H9 (cell line): Measurements from ENCODE around the gene ZNF791. TPM values are rescaled to one million over a fixed set of nuclear protein-coding genes. Genes with fewer than 3 reads are reported as not detected.

ENCODE experiments used
- DNase-seq: peaks from one replicate; pipeline ENCODE4 v3.0.0-alpha.2; 2017
- H2AFZ ChIP-seq: one replicate; pipeline ENCODE4 v1.6.1; 2013; ENCODE audit warnings: mild to moderate bottlenecking, low read length, control low read depth, moderate library complexity
- H2AK5ac ChIP-seq: 2 replicates; pipeline ENCODE4 v1.6.1; 2013; ENCODE audit warnings: low read length, control low read depth, mixed read lengths; ENCODE audit not compliant: insufficient read length
- H2BK120ac ChIP-seq: one replicate; pipeline ENCODE4 v1.6.1; 2013; ENCODE audit warnings: low read depth, mild to moderate bottlenecking, low read length, control low read depth, inconsistent platforms; ENCODE audit not compliant: poor library complexity, severe bottlenecking
- H2BK12ac ChIP-seq: 2 replicates; pipeline ENCODE4 v1.6.1; 2013; ENCODE audit warnings: low read length, control low read depth, mixed read lengths, low read depth; ENCODE audit not compliant: insufficient read length
- H2BK15ac ChIP-seq: 2 replicates; pipeline ENCODE4 v1.6.1; 2013; ENCODE audit warnings: low read depth, low read length, control low read depth
- H2BK20ac ChIP-seq: one replicate; pipeline ENCODE4 v1.6.1; 2013; ENCODE audit warnings: low read depth, mild to moderate bottlenecking, low read length, control low read depth, inconsistent platforms; ENCODE audit not compliant: poor library complexity, severe bottlenecking
- H2BK5ac ChIP-seq: 2 replicates; pipeline ENCODE4 v1.6.1; 2013; ENCODE audit warnings: low read length, control low read depth, mixed read lengths; ENCODE audit not compliant: insufficient read length
- H3K14ac ChIP-seq: 2 replicates; pipeline ENCODE4 v1.6.1; 2013; ENCODE audit warnings: low read length, control low read depth; ENCODE audit not compliant: insufficient read depth
- H3K18ac ChIP-seq: 2 replicates; pipeline ENCODE4 v1.6.1; 2013; ENCODE audit warnings: low read depth, mild to moderate bottlenecking, mixed read lengths, low read length, control low read depth; ENCODE audit not compliant: insufficient read length
- H3K23ac ChIP-seq: 2 replicates; pipeline ENCODE4 v1.6.1; 2013; ENCODE audit warnings: low read length, control low read depth, mixed read lengths, low read depth; ENCODE audit not compliant: insufficient read length
- H3K23me2 ChIP-seq: 2 replicates; pipeline ENCODE4 v1.6.1; 2013; ENCODE audit warnings: low read depth, mild to moderate bottlenecking, mixed read lengths, low read length, control low read depth; ENCODE audit not compliant: insufficient read length, poor library complexity, severe bottlenecking
- H3K27ac ChIP-seq: 2 replicates; pipeline ENCODE4 v1.5.1; 2013; ENCODE audit warnings: low read length, control low read depth, mixed read lengths, low read depth; ENCODE audit not compliant: insufficient read length
- H3K27me3 ChIP-seq: 2 replicates; pipeline ENCODE4 v1.6.1; 2013; ENCODE audit warnings: low read length, control low read depth, inconsistent platforms; ENCODE audit not compliant: insufficient read depth
- H3K4ac ChIP-seq: 2 replicates; pipeline ENCODE4 v1.6.1; 2013; ENCODE audit warnings: low read depth, mild to moderate bottlenecking, control low read depth, inconsistent platforms, low read length, moderate library complexity
- H3K4me1 ChIP-seq: 2 replicates; pipeline ENCODE4 v1.6.1; 2013; ENCODE audit warnings: low read length, control low read depth, inconsistent platforms; ENCODE audit not compliant: insufficient read depth
- H3K4me2 ChIP-seq: 2 replicates; pipeline ENCODE4 v1.6.1; 2013; ENCODE audit warnings: low read length, control low read depth, mixed read lengths; ENCODE audit not compliant: insufficient read length, insufficient read depth
- H3K56ac ChIP-seq: 2 replicates; pipeline ENCODE4 v1.6.1; 2013; ENCODE audit warnings: low read depth, mild to moderate bottlenecking, mixed read lengths, low read length, control low read depth; ENCODE audit not compliant: insufficient read length
- H3K79me1 ChIP-seq: 2 replicates; pipeline ENCODE4 v1.6.1; 2013; ENCODE audit warnings: low read depth, mild to moderate bottlenecking, moderate library complexity, low read length, control low read depth, inconsistent platforms; ENCODE audit not compliant: insufficient read depth, poor library complexity, severe bottlenecking
- H3K79me2 ChIP-seq: 2 replicates; pipeline ENCODE4 v1.6.1; 2013; ENCODE audit warnings: low read length, control low read depth, inconsistent platforms; ENCODE audit not compliant: insufficient read depth
- H3K9ac ChIP-seq: 2 replicates; pipeline ENCODE4 v1.6.1; 2013; ENCODE audit warnings: low read length, control low read depth, mixed read lengths; ENCODE audit not compliant: insufficient read length; ENCODE audit errors: extremely low read depth
- H3K9me3 ChIP-seq: one replicate; pipeline ENCODE4 v1.6.1; 2013; ENCODE audit warnings: low read depth, low read length, inconsistent platforms; ENCODE audit not compliant: control insufficient read depth
- H3T11ph ChIP-seq: one replicate; pipeline ENCODE4 v1.6.1; 2013; ENCODE audit warnings: mild to moderate bottlenecking, low read length, control low read depth, inconsistent platforms
- H4K20me1 ChIP-seq: one replicate; pipeline ENCODE4 v1.6.1; 2013; ENCODE audit not compliant: control insufficient read depth, insufficient read length, insufficient read depth
- H4K5ac ChIP-seq: 2 replicates; pipeline ENCODE4 v1.6.1; 2013; ENCODE audit warnings: low read depth, mild to moderate bottlenecking, mixed read lengths, low read length, control low read depth; ENCODE audit not compliant: insufficient read length
- H4K8ac ChIP-seq: replicated peaks from 2 replicates; pipeline ENCODE4 v1.6.1; 2013; ENCODE audit warnings: low read length, control low read depth, mixed read lengths, low read depth; ENCODE audit not compliant: insufficient read length
- H4K91ac ChIP-seq: 2 replicates; pipeline ENCODE4 v1.6.1; 2013; ENCODE audit warnings: low read depth, mild to moderate bottlenecking, moderate library complexity, mixed read lengths, low read length, control low read depth; ENCODE audit not compliant: insufficient read length
- H3K27ac Mint-ChIP-seq, 3 experiments: 2 replicates in 2 of 3; 3 replicates in 1 of 3; pipeline ENCODE4 v1.8.0; 2020 to 2021; ENCODE audit warnings: mixed read lengths in 3 of 3, mild to moderate bottlenecking in 1 of 3, moderate library complexity in 1 of 3
- H3K27me3 Mint-ChIP-seq: 2 replicates; pipeline ENCODE4 v1.8.0; 2021; ENCODE audit warnings: low read depth, mild to moderate bottlenecking, moderate library complexity, mixed read lengths
- H3K36me3 Mint-ChIP-seq, 3 experiments: 2 replicates in 2 of 3; 3 replicates in 1 of 3; pipeline ENCODE4 v1.8.0; 2020 to 2021; ENCODE audit warnings: low read depth in 3 of 3, mixed read lengths in 3 of 3; ENCODE audit not compliant: insufficient read depth in 1 of 3
- H3K4me1 Mint-ChIP-seq, 2 experiments: 2 replicates each; pipeline ENCODE4 v1.8.0; 2020; ENCODE audit warnings: mixed read lengths in 2 of 2
- H3K4me3 Mint-ChIP-seq, 2 experiments: 2 replicates in 1 of 2; 3 replicates in 1 of 2; pipeline ENCODE4 v1.8.0; 2020 to 2021; ENCODE audit warnings: mild to moderate bottlenecking in 2 of 2, mixed read lengths in 2 of 2, moderate library complexity in 1 of 2
- H3K9me3 Mint-ChIP-seq, 2 experiments: 2 replicates in 1 of 2; 3 replicates in 1 of 2; pipeline ENCODE4 v1.8.0; 2020; ENCODE audit warnings: mild to moderate bottlenecking in 2 of 2, mixed read lengths in 2 of 2, moderate library complexity in 1 of 2
- WGBS: extraction: QIAGEN DNeasy Blood & Tissue Kit; methylation state at CpG from one replicate; pipeline ENCODE4 v1.1.7; 2013; ENCODE audit warnings: missing lambda C conversion rate, low lambda C conversion rate, mixed read lengths; ENCODE audit not compliant: insufficient read length; ENCODE audit errors: extremely low coverage; 5-methylcytosine and 5-hydroxymethylcytosine counted together
- total RNA-seq: library from RNA; stranded (reverse); gene quantifications from 2 replicates; pipeline ENCODE4 v1.2.1, GENCODE V29; 2021
- TF ChIP-seq, protein P1 (sequence below): fragments of 200-600 bp; sonication (generic); conservative IDR thresholded peaks from 3 replicates; pipeline ENCODE4 v1.8.0; 2021; ENCODE audit warnings: antibody characterized with exemption, mild to moderate bottlenecking

Gene ZNF791
- total RNA-seq, 1 experiment from 2014 or later = 20.2 TPM

DNA sequence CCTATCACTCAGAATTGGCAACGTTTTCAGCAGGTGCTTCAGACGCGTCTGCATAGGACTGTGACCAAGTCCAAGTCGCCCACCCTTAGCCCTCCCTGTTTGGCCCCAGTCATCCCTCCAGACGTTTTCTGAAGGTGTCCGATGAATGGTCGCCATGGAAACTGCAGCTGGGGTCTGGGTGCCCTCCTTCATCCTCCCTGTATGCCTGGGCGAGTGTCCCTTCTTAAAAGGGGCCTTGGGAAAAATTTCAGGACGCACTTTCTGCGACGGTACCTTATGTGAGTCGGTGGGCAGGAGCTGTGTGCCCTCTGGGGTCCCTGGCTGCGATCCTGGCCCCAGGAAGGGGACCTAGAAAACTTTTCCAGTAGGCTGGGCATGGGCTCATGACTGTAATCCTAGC, 30.7 kb downstream of the ZNF791 start:
- Mint-ChIP-seq H3K36me3 (peaks cover 2 to 4% (median 2%) of the 10 kb centered on the region in 3 experiments; a peak in 2 of 7 replicates), H3K4me1 (peaks cover 2 to 3% of the 10 kb centered on the region in 2 experiments; a peak in 1 of 4 replicates), H3K27ac (no peak overlapping the region), H3K27me3 (peaks cover 12% of the 10 kb centered on the region), H3K4me3 (no peak overlapping the region), H3K9me3 (peaks cover 3 to 4% of the 10 kb centered on the region in 2 experiments; a peak in 3 of 5 replicates)
- H3K27me3 ChIP-seq = no peaks in the 10 kb centered on the region
- H2BK120ac ChIP-seq = no peak overlapping the region
- H3K18ac ChIP-seq = no peak overlapping the region
- H3K9ac ChIP-seq = no peak overlapping the region
- no peak overlapping the region for H3K56ac ChIP-seq
- no peaks in the 10 kb centered on the region for H3K79me2 ChIP-seq
- no peak overlapping the region for H3K23ac ChIP-seq
- no peak overlapping the region for H2AK5ac ChIP-seq
- H2AFZ ChIP-seq = no peak overlapping the region
- no peak overlapping the region for H2BK15ac ChIP-seq
- H3T11ph ChIP-seq = no peak overlapping the region
- no peaks in the 10 kb centered on the region for H4K20me1 ChIP-seq
- no peak overlapping the region for H3K14ac ChIP-seq
- no peaks in the 10 kb centered on the region for H3K9me3 ChIP-seq
- H2BK5ac ChIP-seq = no peak overlapping the region
- H3K4me2 ChIP-seq = no peak overlapping the region
- H3K27ac ChIP-seq = no peak overlapping the region
- no peak overlapping the region for H4K5ac ChIP-seq
- no peak for DNase-seq
- H2BK20ac ChIP-seq = no peak overlapping the region
- no peak overlapping the region for H4K91ac ChIP-seq
- TF ChIP-seq, protein P1, sequence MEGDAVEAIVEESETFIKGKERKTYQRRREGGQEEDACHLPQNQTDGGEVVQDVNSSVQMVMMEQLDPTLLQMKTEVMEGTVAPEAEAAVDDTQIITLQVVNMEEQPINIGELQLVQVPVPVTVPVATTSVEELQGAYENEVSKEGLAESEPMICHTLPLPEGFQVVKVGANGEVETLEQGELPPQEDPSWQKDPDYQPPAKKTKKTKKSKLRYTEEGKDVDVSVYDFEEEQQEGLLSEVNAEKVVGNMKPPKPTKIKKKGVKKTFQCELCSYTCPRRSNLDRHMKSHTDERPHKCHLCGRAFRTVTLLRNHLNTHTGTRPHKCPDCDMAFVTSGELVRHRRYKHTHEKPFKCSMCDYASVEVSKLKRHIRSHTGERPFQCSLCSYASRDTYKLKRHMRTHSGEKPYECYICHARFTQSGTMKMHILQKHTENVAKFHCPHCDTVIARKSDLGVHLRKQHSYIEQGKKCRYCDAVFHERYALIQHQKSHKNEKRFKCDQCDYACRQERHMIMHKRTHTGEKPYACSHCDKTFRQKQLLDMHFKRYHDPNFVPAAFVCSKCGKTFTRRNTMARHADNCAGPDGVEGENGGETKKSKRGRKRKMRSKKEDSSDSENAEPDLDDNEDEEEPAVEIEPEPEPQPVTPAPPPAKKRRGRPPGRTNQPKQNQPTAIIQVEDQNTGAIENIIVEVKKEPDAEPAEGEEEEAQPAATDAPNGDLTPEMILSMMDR = no peak
- no CpG with 5 or more reads among the region's 13 CpGs for WGBS
- H4K8ac ChIP-seq = no peak overlapping the region
- H3K79me1 ChIP-seq = no peaks in the 10 kb centered on the region
- no peak overlapping the region for H2BK12ac ChIP-seq
- peaks cover 4% of the 10 kb centered on the region for H3K23me2 ChIP-seq
- no peak overlapping the region for H3K4ac ChIP-seq
- H3K4me1 ChIP-seq = no peaks in the 10 kb centered on the region
